ENCODE measurements around the gene MAP2K6. TPM values are rescaled to one million over a fixed set of nuclear protein-coding genes. Genes with fewer than 3 reads are reported as not detected.

Gene MAP2K6
- total RNA-seq, 1 experiment from 2014 or later: 43.0 TPM

DNA sequence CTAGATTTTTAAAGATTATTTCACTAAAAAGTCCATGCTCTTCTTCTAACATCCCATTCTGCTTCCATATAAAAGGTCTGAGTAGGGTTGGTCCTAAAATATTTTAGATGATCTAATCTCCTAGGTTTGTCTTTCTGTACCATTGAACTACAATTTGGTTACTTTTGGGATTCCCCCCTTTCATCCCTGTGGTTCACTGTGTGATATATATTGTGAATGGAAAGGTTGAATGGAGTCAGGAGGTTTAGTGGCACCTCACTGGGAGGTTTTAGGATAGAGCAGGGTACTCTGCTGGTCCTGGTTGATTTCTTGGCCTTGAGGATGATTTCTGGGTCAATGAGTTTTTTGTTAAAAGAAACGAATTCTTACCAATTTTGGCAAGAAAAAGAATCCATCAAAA lies 29.5 kb downstream of the MAP2K6 start:
- POLR2A ChIA-PET: no interaction called here
- no peak for ATAC-seq
- TF ChIP-seq IRF2 (CRISPR knock-in tag; IDR thresholded peaks at IDR 0.05; ENCODE audit: borderline replicate concordance, low read depth) (no peak), JAZF1 (CRISPR knock-in tag; IDR thresholded peaks at IDR 0.05) (no peak), SMAD4 (CRISPR knock-in tag; IDR thresholded peaks at IDR 0.05) (no peak), ESRRA (CRISPR knock-in tag; IDR thresholded peaks at IDR 0.05; ENCODE audit: borderline replicate concordance) (no peak), SOX15 (CRISPR knock-in tag; IDR thresholded peaks at IDR 0.05) (no peak), ATF1 (CRISPR knock-in tag; IDR thresholded peaks at IDR 0.05) (no peak)
- TF ChIP-seq, protein P1, sequence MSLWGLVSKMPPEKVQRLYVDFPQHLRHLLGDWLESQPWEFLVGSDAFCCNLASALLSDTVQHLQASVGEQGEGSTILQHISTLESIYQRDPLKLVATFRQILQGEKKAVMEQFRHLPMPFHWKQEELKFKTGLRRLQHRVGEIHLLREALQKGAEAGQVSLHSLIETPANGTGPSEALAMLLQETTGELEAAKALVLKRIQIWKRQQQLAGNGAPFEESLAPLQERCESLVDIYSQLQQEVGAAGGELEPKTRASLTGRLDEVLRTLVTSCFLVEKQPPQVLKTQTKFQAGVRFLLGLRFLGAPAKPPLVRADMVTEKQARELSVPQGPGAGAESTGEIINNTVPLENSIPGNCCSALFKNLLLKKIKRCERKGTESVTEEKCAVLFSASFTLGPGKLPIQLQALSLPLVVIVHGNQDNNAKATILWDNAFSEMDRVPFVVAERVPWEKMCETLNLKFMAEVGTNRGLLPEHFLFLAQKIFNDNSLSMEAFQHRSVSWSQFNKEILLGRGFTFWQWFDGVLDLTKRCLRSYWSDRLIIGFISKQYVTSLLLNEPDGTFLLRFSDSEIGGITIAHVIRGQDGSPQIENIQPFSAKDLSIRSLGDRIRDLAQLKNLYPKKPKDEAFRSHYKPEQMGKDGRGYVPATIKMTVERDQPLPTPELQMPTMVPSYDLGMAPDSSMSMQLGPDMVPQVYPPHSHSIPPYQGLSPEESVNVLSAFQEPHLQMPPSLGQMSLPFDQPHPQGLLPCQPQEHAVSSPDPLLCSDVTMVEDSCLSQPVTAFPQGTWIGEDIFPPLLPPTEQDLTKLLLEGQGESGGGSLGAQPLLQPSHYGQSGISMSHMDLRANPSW (CRISPR knock-in tag; conservative IDR thresholded peaks at IDR 0.05; ENCODE audit: low read depth): no peak
- TF ChIP-seq, protein P2, sequence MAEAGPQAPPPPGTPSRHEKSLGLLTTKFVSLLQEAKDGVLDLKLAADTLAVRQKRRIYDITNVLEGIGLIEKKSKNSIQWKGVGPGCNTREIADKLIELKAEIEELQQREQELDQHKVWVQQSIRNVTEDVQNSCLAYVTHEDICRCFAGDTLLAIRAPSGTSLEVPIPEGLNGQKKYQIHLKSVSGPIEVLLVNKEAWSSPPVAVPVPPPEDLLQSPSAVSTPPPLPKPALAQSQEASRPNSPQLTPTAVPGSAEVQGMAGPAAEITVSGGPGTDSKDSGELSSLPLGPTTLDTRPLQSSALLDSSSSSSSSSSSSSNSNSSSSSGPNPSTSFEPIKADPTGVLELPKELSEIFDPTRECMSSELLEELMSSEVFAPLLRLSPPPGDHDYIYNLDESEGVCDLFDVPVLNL (CRISPR knock-in tag; IDR thresholded peaks at IDR 0.05; ENCODE audit: borderline replicate concordance, low read depth): no peak
- TF ChIP-seq, protein P3, sequence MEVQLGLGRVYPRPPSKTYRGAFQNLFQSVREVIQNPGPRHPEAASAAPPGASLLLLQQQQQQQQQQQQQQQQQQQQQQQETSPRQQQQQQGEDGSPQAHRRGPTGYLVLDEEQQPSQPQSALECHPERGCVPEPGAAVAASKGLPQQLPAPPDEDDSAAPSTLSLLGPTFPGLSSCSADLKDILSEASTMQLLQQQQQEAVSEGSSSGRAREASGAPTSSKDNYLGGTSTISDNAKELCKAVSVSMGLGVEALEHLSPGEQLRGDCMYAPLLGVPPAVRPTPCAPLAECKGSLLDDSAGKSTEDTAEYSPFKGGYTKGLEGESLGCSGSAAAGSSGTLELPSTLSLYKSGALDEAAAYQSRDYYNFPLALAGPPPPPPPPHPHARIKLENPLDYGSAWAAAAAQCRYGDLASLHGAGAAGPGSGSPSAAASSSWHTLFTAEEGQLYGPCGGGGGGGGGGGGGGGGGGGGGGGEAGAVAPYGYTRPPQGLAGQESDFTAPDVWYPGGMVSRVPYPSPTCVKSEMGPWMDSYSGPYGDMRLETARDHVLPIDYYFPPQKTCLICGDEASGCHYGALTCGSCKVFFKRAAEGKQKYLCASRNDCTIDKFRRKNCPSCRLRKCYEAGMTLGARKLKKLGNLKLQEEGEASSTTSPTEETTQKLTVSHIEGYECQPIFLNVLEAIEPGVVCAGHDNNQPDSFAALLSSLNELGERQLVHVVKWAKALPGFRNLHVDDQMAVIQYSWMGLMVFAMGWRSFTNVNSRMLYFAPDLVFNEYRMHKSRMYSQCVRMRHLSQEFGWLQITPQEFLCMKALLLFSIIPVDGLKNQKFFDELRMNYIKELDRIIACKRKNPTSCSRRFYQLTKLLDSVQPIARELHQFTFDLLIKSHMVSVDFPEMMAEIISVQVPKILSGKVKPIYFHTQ (CRISPR knock-in tag; IDR thresholded peaks at IDR 0.05): no peak
- TF ChIP-seq, protein P4, sequence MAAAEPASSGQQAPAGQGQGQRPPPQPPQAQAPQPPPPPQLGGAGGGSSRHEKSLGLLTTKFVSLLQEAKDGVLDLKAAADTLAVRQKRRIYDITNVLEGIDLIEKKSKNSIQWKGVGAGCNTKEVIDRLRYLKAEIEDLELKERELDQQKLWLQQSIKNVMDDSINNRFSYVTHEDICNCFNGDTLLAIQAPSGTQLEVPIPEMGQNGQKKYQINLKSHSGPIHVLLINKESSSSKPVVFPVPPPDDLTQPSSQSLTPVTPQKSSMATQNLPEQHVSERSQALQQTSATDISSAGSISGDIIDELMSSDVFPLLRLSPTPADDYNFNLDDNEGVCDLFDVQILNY (CRISPR knock-in tag; IDR thresholded peaks at IDR 0.05): no peak
- TF ChIP-seq, protein P5, sequence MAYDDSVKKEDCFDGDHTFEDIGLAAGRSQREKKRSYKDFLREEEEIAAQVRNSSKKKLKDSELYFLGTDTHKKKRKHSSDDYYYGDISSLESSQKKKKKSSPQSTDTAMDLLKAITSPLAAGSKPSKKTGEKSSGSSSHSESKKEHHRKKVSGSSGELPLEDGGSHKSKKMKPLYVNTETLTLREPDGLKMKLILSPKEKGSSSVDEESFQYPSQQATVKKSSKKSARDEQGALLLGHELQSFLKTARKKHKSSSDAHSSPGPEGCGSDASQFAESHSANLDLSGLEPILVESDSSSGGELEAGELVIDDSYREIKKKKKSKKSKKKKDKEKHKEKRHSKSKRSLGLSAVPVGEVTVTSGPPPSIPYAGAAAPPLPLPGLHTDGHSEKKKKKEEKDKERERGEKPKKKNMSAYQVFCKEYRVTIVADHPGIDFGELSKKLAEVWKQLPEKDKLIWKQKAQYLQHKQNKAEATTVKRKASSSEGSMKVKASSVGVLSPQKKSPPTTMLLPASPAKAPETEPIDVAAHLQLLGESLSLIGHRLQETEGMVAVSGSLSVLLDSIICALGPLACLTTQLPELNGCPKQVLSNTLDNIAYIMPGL (CRISPR knock-in tag; IDR thresholded peaks at IDR 0.05): no peak
- TF ChIP-seq, protein P6, sequence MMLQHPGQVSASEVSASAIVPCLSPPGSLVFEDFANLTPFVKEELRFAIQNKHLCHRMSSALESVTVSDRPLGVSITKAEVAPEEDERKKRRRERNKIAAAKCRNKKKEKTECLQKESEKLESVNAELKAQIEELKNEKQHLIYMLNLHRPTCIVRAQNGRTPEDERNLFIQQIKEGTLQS (CRISPR knock-in tag; conservative IDR thresholded peaks at IDR 0.05): no peak
- TF ChIP-seq, protein P7, sequence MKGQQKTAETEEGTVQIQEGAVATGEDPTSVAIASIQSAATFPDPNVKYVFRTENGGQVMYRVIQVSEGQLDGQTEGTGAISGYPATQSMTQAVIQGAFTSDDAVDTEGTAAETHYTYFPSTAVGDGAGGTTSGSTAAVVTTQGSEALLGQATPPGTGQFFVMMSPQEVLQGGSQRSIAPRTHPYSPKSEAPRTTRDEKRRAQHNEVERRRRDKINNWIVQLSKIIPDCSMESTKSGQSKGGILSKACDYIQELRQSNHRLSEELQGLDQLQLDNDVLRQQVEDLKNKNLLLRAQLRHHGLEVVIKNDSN (CRISPR knock-in tag; IDR thresholded peaks at IDR 0.05): no peak
- TF ChIP-seq, protein P8, sequence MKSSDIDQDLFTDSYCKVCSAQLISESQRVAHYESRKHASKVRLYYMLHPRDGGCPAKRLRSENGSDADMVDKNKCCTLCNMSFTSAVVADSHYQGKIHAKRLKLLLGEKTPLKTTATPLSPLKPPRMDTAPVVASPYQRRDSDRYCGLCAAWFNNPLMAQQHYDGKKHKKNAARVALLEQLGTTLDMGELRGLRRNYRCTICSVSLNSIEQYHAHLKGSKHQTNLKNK (CRISPR knock-in tag; IDR thresholded peaks at IDR 0.05): no peak
- TF ChIP-seq, protein P9, sequence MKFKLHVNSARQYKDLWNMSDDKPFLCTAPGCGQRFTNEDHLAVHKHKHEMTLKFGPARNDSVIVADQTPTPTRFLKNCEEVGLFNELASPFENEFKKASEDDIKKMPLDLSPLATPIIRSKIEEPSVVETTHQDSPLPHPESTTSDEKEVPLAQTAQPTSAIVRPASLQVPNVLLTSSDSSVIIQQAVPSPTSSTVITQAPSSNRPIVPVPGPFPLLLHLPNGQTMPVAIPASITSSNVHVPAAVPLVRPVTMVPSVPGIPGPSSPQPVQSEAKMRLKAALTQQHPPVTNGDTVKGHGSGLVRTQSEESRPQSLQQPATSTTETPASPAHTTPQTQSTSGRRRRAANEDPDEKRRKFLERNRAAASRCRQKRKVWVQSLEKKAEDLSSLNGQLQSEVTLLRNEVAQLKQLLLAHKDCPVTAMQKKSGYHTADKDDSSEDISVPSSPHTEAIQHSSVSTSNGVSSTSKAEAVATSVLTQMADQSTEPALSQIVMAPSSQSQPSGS (CRISPR knock-in tag; IDR thresholded peaks at IDR 0.05; ENCODE audit: borderline replicate concordance, low read depth): no peak
- DNase-seq (ENCODE audit: low spot score): no peak
- Mint-ChIP-seq H3K4me3 (no peak overlapping the region), H3K9me3 (peaks cover 8% of the 10 kb centered on the region; the same call in 1 of the 2 replicates), H3K4me1 (peaks cover 25% of the 10 kb centered on the region), H3K27me3 (ENCODE audit: low read depth) (no peaks in the 10 kb centered on the region), H3K36me3 (peaks cover 8% of the 10 kb centered on the region), H3K27ac (no peak overlapping the region)
- CTCF ChIA-PET: interaction anchor here (0.9 kb wide), 1 partner anchor 79 kb away, joined by 3 read pairs; no protein-coding TSS in a partner anchor
